Naive thymus-derived CD8-positive, alpha-beta T cell (primary cell): Measurements from ENCODE around the gene KRT1. TPM values are rescaled to one million over a fixed set of nuclear protein-coding genes. Genes with fewer than 3 reads are reported as not detected.

Experiments used
- ATAC-seq, 2 donors: fragments of 150-1000 bp; cut with Tn5 transposase in 1 of 2; sonication (Bioruptor Pico), chemical (Tn5 transposase) in 1 of 2; 1 replicate in 1 of 2; 2 replicates in 1 of 2; pipeline ENCODE4 v1.10.0; 2021; ENCODE audit warnings: mild to moderate bottlenecking in 2 of 2, moderate library complexity in 2 of 2
- POLR2A ChIA-PET: fragments of 350-600 bp; sonication (Branson Sonifier 250); formaldehyde crosslinking; loops from one replicate; lab custom pipeline; 2021; ENCODE audit warnings: antibody characterized with exemption; lab: Charles Lee
- DNase-seq, 10 donors: peaks; one replicate each; pipeline versions ENCODE4 v3.0.0 to v3.0.0-alpha.2; 2020 to 2022
- H3K27ac Mint-ChIP-seq, 10 donors: one replicate each; pipeline ENCODE4 v1.8.0; 2020 to 2022; ENCODE audit warnings: mild to moderate bottlenecking in 10 of 10, mixed read lengths in 10 of 10, moderate library complexity in 4 of 10, inconsistent platforms in 1 of 10
- H3K27me3 Mint-ChIP-seq, 5 donors: one replicate each; pipeline ENCODE4 v1.8.0; 2021 to 2022; ENCODE audit warnings: mixed read lengths in 5 of 5
- H3K36me3 Mint-ChIP-seq, 3 donors: one replicate each; pipeline ENCODE4 v1.8.0; 2020 to 2022; ENCODE audit warnings: mixed read lengths in 3 of 3, mild to moderate bottlenecking in 2 of 3, inconsistent platforms in 1 of 3
- H3K4me1 Mint-ChIP-seq, 4 donors: one replicate each; pipeline ENCODE4 v1.8.0; 2021 to 2022; ENCODE audit warnings: mixed read lengths in 4 of 4
- H3K4me3 Mint-ChIP-seq, 10 donors: one replicate each; pipeline ENCODE4 v1.8.0; 2020 to 2022; ENCODE audit warnings: mild to moderate bottlenecking in 10 of 10, mixed read lengths in 10 of 10, moderate library complexity in 6 of 10, inconsistent platforms in 1 of 10
- H3K9me3 Mint-ChIP-seq, 9 donors: one replicate each; pipeline ENCODE4 v1.8.0; 2020 to 2022; ENCODE audit warnings: mixed read lengths in 9 of 9, mild to moderate bottlenecking in 3 of 9, inconsistent platforms in 1 of 9, moderate library complexity in 1 of 9
- polyA plus RNA-seq, 3 donors: library from polyadenylated mRNA; unstranded; fragments of 300-500 nt; fragmentation: Illumina TruSeq; gene quantifications; one replicate each; pipeline ENCODE4 v1.2.3, GENCODE V29; 2021
- total RNA-seq, 8 experiments: library from RNA in 2 of 8; stranded (reverse) in 2 of 8; gene quantifications; one replicate each; pipeline ENCODE4 v1.2.3 and lab custom pipeline; 2021 to 2026

Gene KRT1
- total and polyA plus RNA-seq, 5 experiments from 2014 or later, result 0.31 TPM; not detected in 4

DNA sequence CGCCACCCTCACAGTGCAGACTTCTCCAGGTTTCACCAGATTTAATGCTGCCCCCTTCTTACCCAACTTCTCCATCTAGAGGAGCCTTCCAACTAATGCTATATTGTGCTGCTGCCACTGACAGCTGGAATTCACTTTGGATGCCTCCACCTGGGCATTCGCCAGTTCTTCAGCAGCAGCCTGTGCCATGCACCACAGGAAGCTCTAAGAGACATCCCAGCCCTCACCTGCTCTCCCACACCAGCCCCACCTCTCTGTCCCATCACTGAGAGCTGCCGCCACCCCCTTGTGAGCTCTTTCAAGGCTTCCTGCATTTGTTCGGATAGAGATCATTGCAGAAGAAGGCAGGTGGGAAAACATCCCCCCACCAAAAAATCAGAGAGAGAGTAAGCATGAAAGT, 23.6 kb downstream of the KRT1 start:
- peaks cover 0 to 3% (median 0%) of the 10 kb centered on the region in 3 donors for H3K36me3 Mint-ChIP-seq
- H3K4me1 Mint-ChIP-seq, result peaks cover 6 to 24% (median 20%) of the 10 kb centered on the region in 4 donors
- H3K27me3 Mint-ChIP-seq, result no peaks in the 10 kb centered on the region
- H3K4me3 Mint-ChIP-seq, result no peak overlapping the region
- POLR2A ChIA-PET, result interaction anchor here (1.1 to 2.2 kb wide), 3 partner anchors 9 to 43 kb away, joined by 3 to 7 read pairs (median 3); no protein-coding TSS in a partner anchor
- DNase-seq, result no peak
- H3K27ac Mint-ChIP-seq, result peak overlapping the region in 7 of 10 donors; percentile 3 to 95 (median 76)
- no peak for ATAC-seq
- no peaks in the 10 kb centered on the region for H3K9me3 Mint-ChIP-seq

DNA sequence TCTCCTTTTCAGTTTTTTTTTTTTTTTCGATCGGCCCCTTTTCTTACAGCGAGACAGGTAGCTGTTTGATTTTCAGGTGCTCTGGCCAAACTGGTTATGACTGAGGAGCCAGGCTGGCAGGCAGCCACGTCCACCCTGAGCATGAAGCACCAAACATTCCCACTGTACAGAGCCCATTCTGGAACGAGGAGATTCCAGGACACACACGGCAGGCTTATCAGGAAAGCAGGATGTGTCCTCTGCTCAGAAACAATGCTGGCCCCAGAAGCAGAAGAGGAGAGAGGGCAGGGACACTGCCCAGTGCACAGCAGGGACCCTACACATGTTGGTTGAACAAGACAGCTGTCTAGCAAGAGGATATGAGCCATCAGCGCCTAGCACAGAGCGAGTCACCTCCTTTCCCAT, 24.5 kb downstream of the KRT1 start:
- H3K36me3 Mint-ChIP-seq, result peaks cover 0 to 3% (median 0%) of the 10 kb centered on the region in 3 donors
- no peak for DNase-seq

DNA sequence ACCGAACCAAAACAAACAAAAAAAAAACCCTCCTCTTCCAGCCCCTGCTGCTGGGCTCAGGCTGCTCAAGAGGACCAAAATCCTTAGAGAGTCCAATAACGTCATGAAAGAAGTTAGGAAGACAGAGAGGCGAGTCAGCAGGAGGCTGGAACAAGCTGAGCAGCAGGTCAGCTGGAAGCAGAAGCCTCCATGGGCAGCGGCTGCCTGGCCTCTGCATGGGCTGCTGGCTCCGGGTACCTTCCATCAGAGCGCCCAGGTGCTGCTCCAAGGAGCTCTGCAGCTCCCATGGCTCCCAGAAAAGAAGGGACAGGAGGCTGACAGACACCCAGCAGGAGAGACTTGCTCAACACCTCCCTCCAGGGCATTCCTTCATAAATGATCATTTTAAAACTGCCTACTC, 25.0 kb downstream of the KRT1 start:
- H3K4me1 Mint-ChIP-seq, result peaks cover 7 to 28% (median 22%) of the 10 kb centered on the region in 4 donors
- no peak for ATAC-seq
- no peak overlapping the region for H3K4me3 Mint-ChIP-seq
- no peaks in the 10 kb centered on the region for H3K27me3 Mint-ChIP-seq
- peaks cover 0 to 3% (median 0%) of the 10 kb centered on the region in 3 donors for H3K36me3 Mint-ChIP-seq
- POLR2A ChIA-PET, result interaction anchor here (0.8 kb wide), 1 partner anchor 22 kb away, joined by 3 read pairs; no protein-coding TSS in a partner anchor
- DNase-seq, result no peak
- no peaks in the 10 kb centered on the region for H3K9me3 Mint-ChIP-seq
- peak overlapping the region in 3 of 10 donors; percentile 41 to 57 (median 46) for H3K27ac Mint-ChIP-seq

More for the DNA sequence above, 24.5 kb downstream of the KRT1 start:
- POLR2A ChIA-PET, result interaction anchor here (1.3 to 2.2 kb wide), 2 partner anchors 8 to 42 kb away, joined by 3 to 7 read pairs; no protein-coding TSS in a partner anchor
- Mint-ChIP-seq H3K9me3 (no peaks in the 10 kb centered on the region), H3K27me3 (no peaks in the 10 kb centered on the region), H3K27ac (peak overlapping the region in 3 of 10 donors; percentile 41 to 75 (median 57)), H3K4me1 (peaks cover 6 to 25% (median 20%) of the 10 kb centered on the region in 4 donors), H3K4me3 (no peak overlapping the region)
- no peak for ATAC-seq

DNA sequence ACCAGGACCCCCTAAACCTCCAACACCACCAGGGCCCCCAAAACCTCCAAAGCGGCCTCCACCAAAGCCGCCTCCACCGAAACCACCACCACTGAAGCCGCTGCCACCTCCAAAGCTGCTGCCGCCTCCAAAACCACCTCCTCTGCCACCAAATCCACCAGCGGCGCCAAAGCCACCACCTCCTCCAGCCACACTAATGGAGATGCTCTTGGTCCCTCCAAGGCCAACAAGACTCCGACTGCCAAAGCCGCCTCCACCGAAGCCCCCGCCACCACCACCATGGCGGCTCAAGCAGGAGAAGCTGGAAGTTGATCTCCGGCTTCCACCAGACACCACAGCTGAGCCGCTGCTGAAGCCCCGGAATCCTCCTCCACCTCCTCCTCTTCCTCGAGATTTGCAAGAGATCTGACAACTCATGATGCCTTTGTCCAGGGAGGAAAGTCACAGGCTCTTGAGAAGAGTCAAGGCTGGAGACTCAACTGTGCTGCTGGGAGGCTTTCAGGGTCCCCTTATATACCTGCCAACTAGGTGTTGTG, 28.4 kb downstream of the KRT1 start, which contains the start of gene KRT2:
KRT2 (minus strand) TSS at position 486 of the 536 bp plus-strand sequence; CDS start at position 417, 69 bp downstream.
- peaks cover 0 to 7% (median 0%) of the 10 kb centered on the region in 3 donors for H3K36me3 Mint-ChIP-seq
- no peak within 1 kb of the TSS for H3K4me3 Mint-ChIP-seq
- POLR2A ChIA-PET, result no interaction called here
- H3K9me3 Mint-ChIP-seq, result no peaks in the 10 kb centered on the region
- DNase-seq (no peak), ATAC-seq (no peak)
- H3K27ac Mint-ChIP-seq, result peak within 1 kb of the TSS in 4 of 10 donors; percentile 12 to 77 (median 36)
- no peaks in the 10 kb centered on the region for H3K27me3 Mint-ChIP-seq
- H3K4me1 Mint-ChIP-seq, result peaks cover 37 to 60% (median 48%) of the 10 kb centered on the region in 4 donors

DNA sequence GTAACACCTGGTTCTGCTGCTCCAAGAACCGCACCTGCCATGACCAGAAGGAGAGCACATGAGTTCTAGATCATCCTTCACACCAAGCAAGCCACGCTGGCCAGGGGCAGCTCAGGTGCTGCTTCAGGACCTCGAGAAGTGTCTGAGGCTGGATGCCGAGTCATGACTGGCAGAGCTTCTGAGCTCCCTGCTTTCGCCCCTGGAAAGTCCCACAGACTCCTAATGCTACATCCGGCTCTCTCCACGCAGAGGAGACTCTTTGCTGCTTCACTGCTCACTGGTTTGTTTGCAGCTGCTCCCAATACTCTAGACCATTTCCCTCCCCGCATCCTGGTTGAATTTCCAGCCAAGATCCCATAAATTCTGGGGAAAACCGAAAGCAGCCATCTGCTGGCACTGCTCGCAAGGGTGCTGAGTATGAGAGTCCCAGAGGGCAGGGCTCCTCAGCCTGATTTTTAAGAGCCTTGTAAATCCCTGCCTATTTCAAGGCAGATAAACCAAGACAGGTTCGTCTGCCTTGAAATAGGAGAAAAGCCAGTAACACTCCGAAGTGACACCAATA, 29.6 kb downstream of the KRT1 start:
- H3K27ac Mint-ChIP-seq, result peak overlapping the region in 4 of 10 donors; percentile 37 to 100 (median 92)
- peaks cover 40 to 66% (median 54%) of the 10 kb centered on the region in 4 donors for H3K4me1 Mint-ChIP-seq
- H3K9me3 Mint-ChIP-seq, result no peaks in the 10 kb centered on the region

DNA sequence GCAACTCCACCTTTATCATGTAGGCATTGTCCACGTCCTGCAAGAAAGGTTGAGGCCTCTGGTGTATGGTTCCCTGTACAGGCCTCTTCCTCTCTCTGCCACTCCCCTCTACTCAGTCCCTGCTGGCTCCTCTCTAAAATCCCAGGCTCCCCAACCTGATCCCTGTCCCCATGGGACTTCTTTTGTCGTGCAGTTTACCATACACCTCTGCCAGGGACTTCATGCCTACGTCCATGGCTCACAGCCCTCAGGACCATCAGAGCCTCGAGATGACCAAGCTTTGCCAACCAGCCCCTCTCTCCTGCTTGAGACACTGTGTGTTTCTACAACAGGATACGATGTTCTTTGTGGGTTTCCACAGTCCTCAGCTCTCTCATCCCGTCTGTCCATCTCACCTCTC, 31.1 kb downstream of the KRT1 start:
- peak overlapping the region; percentile 0 to 100 (median 88) for H3K27ac Mint-ChIP-seq

More for the DNA sequence above, 29.6 kb downstream of the KRT1 start:
- Mint-ChIP-seq H3K4me3 (no peak overlapping the region), H3K27me3 (no peaks in the 10 kb centered on the region), H3K36me3 (peaks cover 0 to 11% (median 0%) of the 10 kb centered on the region in 3 donors)
- no peak for DNase-seq
- POLR2A ChIA-PET, result interaction anchor here (1.0 kb wide), 1 partner anchor 30 kb away, joined by 3 read pairs; no protein-coding TSS in a partner anchor
- ATAC-seq, result no peak

DNA sequence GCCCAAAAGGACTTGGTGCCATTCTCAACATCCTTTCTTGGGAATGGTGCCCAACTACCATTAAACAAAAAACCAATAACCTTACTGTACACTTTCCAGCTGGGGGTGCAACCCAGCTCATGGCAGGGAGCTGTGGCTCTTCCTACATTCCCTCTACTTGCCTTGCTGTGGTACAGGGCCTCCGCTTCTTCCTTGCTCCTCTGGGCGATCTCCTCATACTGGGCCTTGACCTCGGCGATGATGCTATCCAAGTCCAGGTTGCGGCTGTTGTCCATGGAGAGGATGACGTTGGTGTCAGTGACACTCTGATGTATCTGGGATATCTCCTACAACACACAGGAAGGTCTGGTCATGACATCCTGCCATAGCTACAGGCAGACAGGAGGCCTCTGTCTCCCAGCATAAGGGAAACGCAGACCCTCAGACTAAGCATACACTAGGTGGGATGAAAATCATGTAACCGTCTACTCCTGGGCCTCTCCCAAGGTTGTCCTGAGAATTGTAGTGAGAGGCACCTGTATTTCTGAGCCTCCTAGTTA, 32.1 kb downstream of the KRT1 start:
- no peak for DNase-seq
- POLR2A ChIA-PET, result interaction anchor here (0.6 to 1.8 kb wide), 8 partner anchors 9 to 66 kb away, joined by 3 to 7 read pairs (median 4); no protein-coding TSS in a partner anchor
- peak overlapping the region in 6 of 10 donors; percentile 9 to 91 (median 60) for H3K4me3 Mint-ChIP-seq
- ATAC-seq, result no peak
- no peaks in the 10 kb centered on the region for H3K27me3 Mint-ChIP-seq
- H3K36me3 Mint-ChIP-seq, result peaks cover 0 to 15% (median 0%) of the 10 kb centered on the region in 3 donors
- peak overlapping the region; percentile 65 to 100 (median 100) for H3K27ac Mint-ChIP-seq
- H3K4me1 Mint-ChIP-seq, result peaks cover 53 to 80% (median 73%) of the 10 kb centered on the region in 4 donors
- peaks cover 0 to 9% (median 4%) of the 10 kb centered on the region in 9 donors for H3K9me3 Mint-ChIP-seq

More for the DNA sequence above, 31.1 kb downstream of the KRT1 start:
- POLR2A ChIA-PET, result interaction anchor here (0.7 to 1.4 kb wide), 4 partner anchors 11 to 41 kb away, joined by 3 to 4 read pairs (median 4); no protein-coding TSS in a partner anchor
- ATAC-seq (no peak), DNase-seq (no peak)
- peaks cover 0 to 15% (median 0%) of the 10 kb centered on the region in 3 donors for H3K36me3 Mint-ChIP-seq
- peaks cover 47 to 75% (median 67%) of the 10 kb centered on the region in 4 donors for H3K4me1 Mint-ChIP-seq
- H3K27me3 Mint-ChIP-seq, result no peaks in the 10 kb centered on the region
- H3K9me3 Mint-ChIP-seq, result peaks cover 0 to 9% (median 4%) of the 10 kb centered on the region in 9 donors
- H3K4me3 Mint-ChIP-seq, result peak overlapping the region in 6 of 10 donors; percentile 2 to 91 (median 54)

DNA sequence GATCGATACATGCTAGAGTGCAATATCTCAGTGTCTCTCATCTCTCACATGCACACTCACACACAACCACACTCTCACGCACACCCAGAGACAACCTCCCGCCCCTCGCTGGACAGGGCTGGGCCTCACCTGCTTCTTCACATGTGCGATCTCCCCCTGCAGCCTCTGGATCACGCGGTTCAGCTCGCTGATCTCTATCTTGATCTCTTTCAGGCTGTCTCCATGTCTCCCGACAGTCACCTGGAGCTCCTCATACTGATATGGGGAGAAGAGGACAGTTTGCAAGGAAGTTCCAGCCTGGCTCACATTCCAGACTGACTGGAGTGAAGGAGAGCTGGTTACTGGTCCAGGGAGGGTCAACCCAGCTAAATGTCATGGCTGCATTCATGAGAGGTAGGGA, 32.6 kb downstream of the KRT1 start:
- H3K36me3 Mint-ChIP-seq, result peaks cover 0 to 17% (median 0%) of the 10 kb centered on the region in 3 donors
- DNase-seq (no peak), ATAC-seq (no peak)
- H3K9me3 Mint-ChIP-seq, result peaks cover 0 to 9% (median 4%) of the 10 kb centered on the region in 9 donors
- peak overlapping the region in 8 of 10 donors; percentile 5 to 91 (median 58) for H3K4me3 Mint-ChIP-seq
- peak overlapping the region; percentile 95 to 100 (median 100) for H3K27ac Mint-ChIP-seq
- H3K4me1 Mint-ChIP-seq, result peaks cover 55 to 84% (median 78%) of the 10 kb centered on the region in 4 donors
- POLR2A ChIA-PET, result interaction anchor here (0.6 to 1.8 kb wide), 9 partner anchors 9 to 66 kb away, joined by 3 to 7 read pairs (median 3); no protein-coding TSS in a partner anchor
- no peaks in the 10 kb centered on the region for H3K27me3 Mint-ChIP-seq

DNA sequence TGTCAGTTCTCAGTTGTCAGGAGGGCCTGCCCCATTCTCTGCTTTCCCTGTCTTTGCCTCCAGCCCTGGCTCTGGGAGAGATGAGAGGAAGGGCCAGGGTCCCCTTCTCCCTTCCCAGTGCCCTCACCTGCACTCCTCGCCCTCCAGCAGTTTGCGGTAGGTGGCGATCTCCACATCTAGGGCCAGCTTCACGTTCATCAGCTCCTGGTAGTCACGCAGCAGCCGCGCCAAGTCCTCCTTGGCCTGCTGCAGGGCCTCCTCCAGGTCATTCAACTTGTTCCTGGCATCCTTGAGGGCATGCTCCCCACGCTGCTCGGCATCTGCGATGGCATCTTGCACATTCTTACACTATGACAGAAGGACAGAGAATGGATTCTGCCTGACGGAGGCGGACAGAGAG, 33.6 kb downstream of the KRT1 start:
- Mint-ChIP-seq H3K27me3 (no peaks in the 10 kb centered on the region), H3K36me3 (peaks cover 0 to 14% (median 0%) of the 10 kb centered on the region in 3 donors), H3K27ac (peak overlapping the region; percentile 95 to 100 (median 100)), H3K9me3 (peaks cover 0 to 9% (median 4%) of the 10 kb centered on the region in 9 donors), H3K4me3 (peak overlapping the region in 9 of 10 donors; percentile 33 to 91 (median 82)), H3K4me1 (peaks cover 63 to 90% (median 85%) of the 10 kb centered on the region in 4 donors)
- DNase-seq, result no peak
- no peak for ATAC-seq
- POLR2A ChIA-PET, result interaction anchor here (0.6 to 5.9 kb wide), 6 partner anchors 10 to 67 kb away, joined by 3 to 55 read pairs (median 5); no protein-coding TSS in a partner anchor

DNA sequence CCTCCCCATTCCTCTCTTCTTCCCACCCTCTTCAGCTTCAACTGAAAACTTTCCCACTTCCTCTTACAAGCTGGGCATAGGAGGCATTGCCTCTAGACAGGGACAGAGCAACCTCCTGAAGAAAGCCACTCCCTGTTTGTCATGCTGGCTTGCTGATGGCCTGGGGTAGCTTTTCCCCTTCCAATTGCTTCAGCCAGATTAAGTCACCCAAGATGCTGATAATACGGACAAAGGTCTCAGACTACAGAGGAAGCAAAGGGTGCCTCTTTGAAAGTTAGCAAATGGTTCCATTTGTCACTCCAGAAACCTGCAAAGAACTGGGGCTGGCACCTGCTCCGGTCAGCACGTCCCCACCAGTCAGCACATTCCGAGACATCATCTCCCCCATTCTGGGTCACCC, 34.2 kb downstream of the KRT1 start:
- ATAC-seq (no peak), DNase-seq (no peak)
- H3K36me3 Mint-ChIP-seq, result peaks cover 0 to 14% (median 0%) of the 10 kb centered on the region in 3 donors
- H3K4me1 Mint-ChIP-seq, result peaks cover 66 to 95% (median 91%) of the 10 kb centered on the region in 4 donors
- H3K27me3 Mint-ChIP-seq, result no peaks in the 10 kb centered on the region
- H3K9me3 Mint-ChIP-seq, result peaks cover 0 to 9% (median 4%) of the 10 kb centered on the region in 9 donors
- POLR2A ChIA-PET, result interaction anchor here (1.0 to 5.9 kb wide), 4 partner anchors 12 to 67 kb away, joined by 3 to 55 read pairs (median 29); no protein-coding TSS in a partner anchor
- H3K4me3 Mint-ChIP-seq, result peak overlapping the region; percentile 29 to 91 (median 81)
- peak overlapping the region; percentile 95 to 100 (median 100) for H3K27ac Mint-ChIP-seq

DNA sequence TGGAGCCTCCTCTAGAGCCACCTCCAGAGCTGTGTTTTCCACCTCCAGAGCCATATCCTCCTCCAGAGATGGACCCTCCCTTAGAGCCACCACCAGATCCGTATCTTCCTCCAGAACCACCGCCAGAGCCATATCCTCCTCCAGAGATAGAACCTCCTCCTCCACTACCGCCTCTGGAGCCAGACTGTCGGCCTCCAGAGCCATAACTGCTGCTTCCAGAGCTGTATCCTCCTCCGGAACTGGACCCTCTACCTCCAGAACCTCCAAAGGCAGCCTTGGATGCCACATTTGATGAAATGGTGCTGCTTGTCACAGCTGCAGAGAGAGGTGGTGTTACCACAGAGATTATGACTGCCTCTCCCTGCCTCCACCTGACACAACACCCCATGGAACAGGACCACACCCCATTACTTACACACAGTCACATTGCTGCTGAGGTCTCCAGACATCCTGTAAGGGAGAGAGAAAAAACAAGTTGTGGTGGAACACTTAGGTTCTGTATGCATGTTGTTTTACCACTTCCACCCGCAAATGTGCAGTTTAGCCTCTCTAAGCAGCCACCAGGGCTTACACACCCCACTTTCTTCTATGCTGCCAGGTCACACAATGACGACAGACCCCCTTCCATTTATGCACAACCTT, 35.0 kb downstream of the KRT1 start:
- Mint-ChIP-seq H3K4me1 (peaks cover 65 to 93% (median 91%) of the 10 kb centered on the region in 4 donors), H3K27me3 (no peaks in the 10 kb centered on the region), H3K27ac (peak overlapping the region; percentile 95 to 100 (median 100)), H3K36me3 (peaks cover 0 to 14% (median 0%) of the 10 kb centered on the region in 3 donors), H3K4me3 (peak overlapping the region; percentile 33 to 91 (median 81)), H3K9me3 (peaks cover 0 to 9% (median 4%) of the 10 kb centered on the region in 9 donors)
- POLR2A ChIA-PET, result interaction anchor here (0.8 to 5.9 kb wide), 9 partner anchors 11 to 68 kb away, joined by 3 to 55 read pairs (median 5); no protein-coding TSS in a partner anchor
- ATAC-seq (peak; percentile 92), DNase-seq (peak in 9 of 10 donors; percentile 44 to 96 (median 83))
